Measurements from ENCODE around the gene SLC38A11. TPM values are rescaled to one million over a fixed set of nuclear protein-coding genes. Genes with fewer than 3 reads are reported as not detected.

SLC38A11 gene
- total and polyA plus RNA-seq, 2 of the 13 experiments (the other 11 are each of a cell fraction or from before 2014, with no cell fraction given) = 14.0 to 14.3 TPM

- TF ChIP-seq E2F2 (CRISPR knock-in tag; IDR thresholded peaks at IDR 0.05; ENCODE audit: borderline replicate concordance) (no peak), ZNF124 (CRISPR knock-in tag; IDR thresholded peaks at IDR 0.05) (0 out of 2 replicates have a peak, but pooled peaks have one; percentile 29), POLR2A (IDR thresholded peaks at IDR 0.05; ENCODE audit: insufficient read depth in 1 of 2, low read depth in 2 of 2, low read length in 2 of 2) (no peak), FOSL2 (CRISPR knock-in tag; IDR thresholded peaks at IDR 0.05) (no peak; the same call in 1 of the 2 replicates), MZF1 (CRISPR knock-in tag; IDR thresholded peaks at IDR 0.05; ENCODE audit: borderline replicate concordance) (no peak), TBX2 (CRISPR knock-in tag; IDR thresholded peaks at IDR 0.05; ENCODE audit: borderline replicate concordance) (peak; percentile 54; the same call in 1 of the 2 replicates), SRSF9 (IDR thresholded peaks at IDR 0.05; ENCODE audit: borderline replicate concordance, insufficient read depth, low read depth, low read length, poor library complexity, severe bottlenecking) (no peak), KLF6 (CRISPR knock-in tag; IDR thresholded peaks at IDR 0.05) (no peak), HOXA5 (CRISPR knock-in tag; IDR thresholded peaks at IDR 0.05) (0 out of 2 replicates have a peak, but pooled peaks have one; percentile 56), POLR2AphosphoS2 (IDR thresholded peaks at IDR 0.05; ENCODE audit: low read depth, low read length) (no peak), ZNF430 (CRISPR knock-in tag; IDR thresholded peaks at IDR 0.05) (no peak), KLF9 (CRISPR knock-in tag; IDR thresholded peaks at IDR 0.05; ENCODE audit: low read depth) (no peak)
- TF ChIP-seq, protein P1, sequence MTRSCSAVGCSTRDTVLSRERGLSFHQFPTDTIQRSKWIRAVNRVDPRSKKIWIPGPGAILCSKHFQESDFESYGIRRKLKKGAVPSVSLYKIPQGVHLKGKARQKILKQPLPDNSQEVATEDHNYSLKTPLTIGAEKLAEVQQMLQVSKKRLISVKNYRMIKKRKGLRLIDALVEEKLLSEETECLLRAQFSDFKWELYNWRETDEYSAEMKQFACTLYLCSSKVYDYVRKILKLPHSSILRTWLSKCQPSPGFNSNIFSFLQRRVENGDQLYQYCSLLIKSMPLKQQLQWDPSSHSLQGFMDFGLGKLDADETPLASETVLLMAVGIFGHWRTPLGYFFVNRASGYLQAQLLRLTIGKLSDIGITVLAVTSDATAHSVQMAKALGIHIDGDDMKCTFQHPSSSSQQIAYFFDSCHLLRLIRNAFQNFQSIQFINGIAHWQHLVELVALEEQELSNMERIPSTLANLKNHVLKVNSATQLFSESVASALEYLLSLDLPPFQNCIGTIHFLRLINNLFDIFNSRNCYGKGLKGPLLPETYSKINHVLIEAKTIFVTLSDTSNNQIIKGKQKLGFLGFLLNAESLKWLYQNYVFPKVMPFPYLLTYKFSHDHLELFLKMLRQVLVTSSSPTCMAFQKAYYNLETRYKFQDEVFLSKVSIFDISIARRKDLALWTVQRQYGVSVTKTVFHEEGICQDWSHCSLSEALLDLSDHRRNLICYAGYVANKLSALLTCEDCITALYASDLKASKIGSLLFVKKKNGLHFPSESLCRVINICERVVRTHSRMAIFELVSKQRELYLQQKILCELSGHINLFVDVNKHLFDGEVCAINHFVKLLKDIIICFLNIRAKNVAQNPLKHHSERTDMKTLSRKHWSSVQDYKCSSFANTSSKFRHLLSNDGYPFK (CRISPR knock-in tag; IDR thresholded peaks at IDR 0.05; ENCODE audit: borderline replicate concordance) = no peak
- TF ChIP-seq, protein P2, sequence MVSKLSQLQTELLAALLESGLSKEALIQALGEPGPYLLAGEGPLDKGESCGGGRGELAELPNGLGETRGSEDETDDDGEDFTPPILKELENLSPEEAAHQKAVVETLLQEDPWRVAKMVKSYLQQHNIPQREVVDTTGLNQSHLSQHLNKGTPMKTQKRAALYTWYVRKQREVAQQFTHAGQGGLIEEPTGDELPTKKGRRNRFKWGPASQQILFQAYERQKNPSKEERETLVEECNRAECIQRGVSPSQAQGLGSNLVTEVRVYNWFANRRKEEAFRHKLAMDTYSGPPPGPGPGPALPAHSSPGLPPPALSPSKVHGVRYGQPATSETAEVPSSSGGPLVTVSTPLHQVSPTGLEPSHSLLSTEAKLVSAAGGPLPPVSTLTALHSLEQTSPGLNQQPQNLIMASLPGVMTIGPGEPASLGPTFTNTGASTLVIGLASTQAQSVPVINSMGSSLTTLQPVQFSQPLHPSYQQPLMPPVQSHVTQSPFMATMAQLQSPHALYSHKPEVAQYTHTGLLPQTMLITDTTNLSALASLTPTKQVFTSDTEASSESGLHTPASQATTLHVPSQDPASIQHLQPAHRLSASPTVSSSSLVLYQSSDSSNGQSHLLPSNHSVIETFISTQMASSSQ (IDR thresholded peaks at IDR 0.05; ENCODE audit: low read depth) = peak; percentile 75
- TF ChIP-seq, protein P2 (CRISPR knock-in tag; IDR thresholded peaks at IDR 0.05; ENCODE audit: borderline replicate concordance) = peak; percentile 70; the same call in 1 of the 2 replicates
- TF ChIP-seq, protein P3, sequence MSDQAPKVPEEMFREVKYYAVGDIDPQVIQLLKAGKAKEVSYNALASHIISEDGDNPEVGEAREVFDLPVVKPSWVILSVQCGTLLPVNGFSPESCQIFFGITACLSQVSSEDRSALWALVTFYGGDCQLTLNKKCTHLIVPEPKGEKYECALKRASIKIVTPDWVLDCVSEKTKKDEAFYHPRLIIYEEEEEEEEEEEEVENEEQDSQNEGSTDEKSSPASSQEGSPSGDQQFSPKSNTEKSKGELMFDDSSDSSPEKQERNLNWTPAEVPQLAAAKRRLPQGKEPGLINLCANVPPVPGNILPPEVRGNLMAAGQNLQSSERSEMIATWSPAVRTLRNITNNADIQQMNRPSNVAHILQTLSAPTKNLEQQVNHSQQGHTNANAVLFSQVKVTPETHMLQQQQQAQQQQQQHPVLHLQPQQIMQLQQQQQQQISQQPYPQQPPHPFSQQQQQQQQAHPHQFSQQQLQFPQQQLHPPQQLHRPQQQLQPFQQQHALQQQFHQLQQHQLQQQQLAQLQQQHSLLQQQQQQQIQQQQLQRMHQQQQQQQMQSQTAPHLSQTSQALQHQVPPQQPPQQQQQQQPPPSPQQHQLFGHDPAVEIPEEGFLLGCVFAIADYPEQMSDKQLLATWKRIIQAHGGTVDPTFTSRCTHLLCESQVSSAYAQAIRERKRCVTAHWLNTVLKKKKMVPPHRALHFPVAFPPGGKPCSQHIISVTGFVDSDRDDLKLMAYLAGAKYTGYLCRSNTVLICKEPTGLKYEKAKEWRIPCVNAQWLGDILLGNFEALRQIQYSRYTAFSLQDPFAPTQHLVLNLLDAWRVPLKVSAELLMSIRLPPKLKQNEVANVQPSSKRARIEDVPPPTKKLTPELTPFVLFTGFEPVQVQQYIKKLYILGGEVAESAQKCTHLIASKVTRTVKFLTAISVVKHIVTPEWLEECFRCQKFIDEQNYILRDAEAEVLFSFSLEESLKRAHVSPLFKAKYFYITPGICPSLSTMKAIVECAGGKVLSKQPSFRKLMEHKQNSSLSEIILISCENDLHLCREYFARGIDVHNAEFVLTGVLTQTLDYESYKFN (CRISPR knock-in tag; conservative IDR thresholded peaks at IDR 0.05) = peak; percentile 34; the same call in 1 of the 2 replicates
- TF ChIP-seq, protein P4, sequence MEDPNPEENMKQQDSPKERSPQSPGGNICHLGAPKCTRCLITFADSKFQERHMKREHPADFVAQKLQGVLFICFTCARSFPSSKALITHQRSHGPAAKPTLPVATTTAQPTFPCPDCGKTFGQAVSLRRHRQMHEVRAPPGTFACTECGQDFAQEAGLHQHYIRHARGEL (CRISPR knock-in tag; IDR thresholded peaks at IDR 0.05) = no peak
Measured at GRCh38 chr2:164913640-164914350, 41.5 kb downstream of the SLC38A11 start (continued).

Measured in HepG2 (cell line).